AG04449 (cell line): ENCODE measurements around the gene ANKRD7.
A peak's percentile ranks its signal among the peaks of the same experiment; 100 is the strongest.

Experiments
- CTCF ChIA-PET: fragments of 350-600 bp; formaldehyde crosslinking; extraction: SDS; loops from one replicate; lab custom pipeline; 2021; ENCODE audit warnings: antibody characterized with exemption; lab: Yijun Ruan, JAX
- POLR2A ChIA-PET: fragments of 400-600, 350-600 bp; formaldehyde crosslinking; extraction: SDS; loops from one replicate; lab custom pipeline; 2020; ENCODE audit warnings: antibody characterized with exemption, inconsistent platforms; lab: Yijun Ruan, JAX
- DNase-seq: peaks from one replicate; pipeline ENCODE4 v3.0.0-alpha.2; 2010; ENCODE audit warnings: low read depth, low spot score
- H3K4me3 ChIP-seq: 2 replicates; pipeline ENCODE4 v1.5.1; 2011; ENCODE audit warnings: low read depth, mild to moderate bottlenecking, control low read depth, low read length
- CTCF ChIP-seq: IDR thresholded peaks from one replicate; pipeline ENCODE4 v1.5.1; 2011; ENCODE audit warnings: mild to moderate bottlenecking, moderate library complexity, low read length, control low read depth, inconsistent platforms; ENCODE audit not compliant: insufficient read depth; ENCODE audit errors: missing control alignments

ANKRD7 gene

GRCh38 chr7:118195837-118196474 is 28.5 kb upstream of the ANKRD7 start:
- peak; percentile 52 for TF ChIP-seq CTCF
- ChIA-PET POLR2A (no interaction called here), CTCF (interaction anchor here (1.0 to 3.3 kb wide), 14 partner anchors 9 to 817 kb away, joined by 3 to 28 read pairs (median 4); no protein-coding TSS in a partner anchor)
- H3K4me3 ChIP-seq, result no peak overlapping the region
- DNase-seq, result no peak

- DNase-seq, result no peak
- CTCF ChIA-PET, result no interaction called here
- no peak for TF ChIP-seq CTCF
- POLR2A ChIA-PET, result no interaction called here
- H3K4me3 ChIP-seq, result no peak overlapping the region
Measured at GRCh38 chr7:118202061-118202460, 22.4 kb upstream of the ANKRD7 start.

- peak; percentile 2 for DNase-seq
- ChIA-PET CTCF (interaction anchor here (0.7 to 1.5 kb wide), 2 partner anchors 18 to 19 kb away, joined by 3 to 6 read pairs; no protein-coding TSS in a partner anchor), POLR2A (no interaction called here)
- H3K4me3 ChIP-seq, result peak overlapping the region; percentile 78
- TF ChIP-seq CTCF, result no peak
Measured at GRCh38 chr7:118214051-118214832, 10.3 kb upstream of the ANKRD7 start.

GRCh38 chr7:118214833-118215182 is 9.7 kb upstream of the ANKRD7 start:
- peak overlapping the region; percentile 78 for H3K4me3 ChIP-seq
- DNase-seq, result no peak
- TF ChIP-seq CTCF, result no peak
- POLR2A ChIA-PET, result no interaction called here
- CTCF ChIA-PET, result interaction anchor here (1.5 kb wide), 1 partner anchor 18 kb away, joined by 6 read pairs; no protein-coding TSS in a partner anchor

GRCh38 chr7:118217210-118217619 is 7.3 kb upstream of the ANKRD7 start:
- TF ChIP-seq CTCF, result no peak
- CTCF ChIA-PET, result no interaction called here
- POLR2A ChIA-PET, result no interaction called here
- H3K4me3 ChIP-seq, result no peak overlapping the region
- no peak for DNase-seq
